Globus pallidus (tissue), 1 donor: ENCODE measurements around the gene C11orf58.

Source experiments
- DNase-seq: peaks from one replicate; pipeline ENCODE4 v3.0.0-alpha.2; 2015; ENCODE audit warnings: low spot score

The C11orf58 gene

GRCh38 chr11:16804104-16804947, 65.9 kb downstream of the C11orf58 start:
- no peak for DNase-seq

DNA sequence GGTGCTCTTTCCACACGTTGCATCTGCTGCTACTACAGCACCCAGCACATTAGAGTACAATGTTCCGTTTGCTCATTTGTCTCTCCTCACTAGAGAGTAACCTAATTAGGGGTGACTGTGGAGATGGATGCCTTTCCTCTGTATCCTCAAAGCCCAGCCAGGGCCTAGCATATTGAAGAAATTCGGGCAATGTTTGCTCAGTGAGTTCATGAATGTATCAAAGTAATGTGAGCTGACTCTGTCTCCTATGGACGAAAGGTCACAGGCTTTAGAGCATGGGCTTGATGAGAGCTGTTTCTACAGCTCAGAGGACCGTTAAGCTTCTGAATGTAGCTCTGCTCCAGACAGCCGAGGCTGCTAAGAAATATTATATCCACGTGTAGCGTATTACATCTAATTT, 67.5 kb downstream of the C11orf58 start:
- no peak for DNase-seq

- DNase-seq, result no peak
Measured at GRCh38 chr11:16806791-16807190, 68.3 kb downstream of the C11orf58 start.

GRCh38 chr11:16807306-16807705, 68.9 kb downstream of the C11orf58 start:
- DNase-seq, result peak; percentile 55
